Liver (tissue), 9 donors: ENCODE measurements around the gene CACNG4. TPM values are rescaled to one million over a fixed set of nuclear protein-coding genes. Genes with fewer than 3 reads are reported as not detected.

ENCODE experiments used
- DNase-seq: peaks from one replicate; pipeline ENCODE4 v3.0.0-alpha.2; 2017; ENCODE audit warnings: low spot score
- H3K27ac ChIP-seq, 2 donors: one replicate each; pipeline ENCODE4 v1.7.0; 2013; ENCODE audit warnings: inconsistent platforms in 2 of 2, low read length in 2 of 2, control low read depth in 1 of 2, low read depth in 1 of 2, mild to moderate bottlenecking in 1 of 2
- H3K27me3 ChIP-seq, 4 donors: one replicate each; pipeline versions ENCODE4 v1.6.1 to v1.7.0; 2013; ENCODE audit warnings: low read length in 3 of 4, inconsistent platforms in 1 of 4, mild to moderate bottlenecking in 1 of 4, moderate library complexity in 1 of 4; ENCODE audit not compliant: control insufficient read depth in 4 of 4, insufficient read depth in 4 of 4
- H3K36me3 ChIP-seq, 4 donors: one replicate each; pipeline versions ENCODE4 v1.6.1 to v1.7.0; 2013; ENCODE audit warnings: low read length in 3 of 4, mild to moderate bottlenecking in 3 of 4, low read depth in 1 of 4, moderate library complexity in 1 of 4; ENCODE audit not compliant: control insufficient read depth in 4 of 4, insufficient read depth in 3 of 4
- H3K4me1 ChIP-seq, 4 donors: one replicate each; pipeline versions ENCODE4 v1.6.1 to v1.7.0; 2013; ENCODE audit warnings: low read length in 3 of 4, mild to moderate bottlenecking in 3 of 4, moderate library complexity in 1 of 4; ENCODE audit not compliant: control insufficient read depth in 4 of 4, insufficient read depth in 4 of 4
- H3K4me3 ChIP-seq, 3 donors: one replicate each; pipeline versions ENCODE4 v1.6.1 to v1.7.0; 2013; ENCODE audit warnings: low read length in 3 of 3, control low read depth in 1 of 3, low read depth in 1 of 3, mild to moderate bottlenecking in 1 of 3
- H3K9ac ChIP-seq, 2 donors: one replicate each; pipeline ENCODE4 v1.7.0; 2013; ENCODE audit warnings: low read length in 2 of 2, mild to moderate bottlenecking in 2 of 2, moderate library complexity in 2 of 2, control low read depth in 1 of 2, low read depth in 1 of 2
- H3K9me3 ChIP-seq, 4 donors: one replicate each; pipeline versions ENCODE4 v1.6.1 to v1.7.0; 2013; ENCODE audit warnings: low read length in 3 of 4; ENCODE audit not compliant: control insufficient read depth in 4 of 4
- CTCF ChIP-seq: fragments of 150-350 bp; IDR thresholded peaks from 2 replicates; pipeline ENCODE4 v1.5.1; 2017; ENCODE audit warnings: improper control_type of control experiment, low read depth, low read length; ENCODE audit not compliant: missing input control
- EGR1 ChIP-seq, 2 donors: IDR thresholded peaks; 2 replicates each; pipeline ENCODE4 v1.6.1; 2016 to 2018; ENCODE audit warnings: antibody characterized with exemption in 2 of 2, low read depth in 2 of 2
- HNF4A ChIP-seq, 2 donors: conservative IDR thresholded peaks; 2 replicates each; pipeline ENCODE4 v1.6.1; 2016; ENCODE audit warnings: antibody characterized with exemption in 2 of 2, mild to moderate bottlenecking in 2 of 2
- NR2F2 ChIP-seq: IDR thresholded peaks from 2 replicates; pipeline ENCODE4 v1.6.1; 2016; ENCODE audit warnings: antibody characterized with exemption
- RAD21 ChIP-seq, 2 donors: IDR thresholded peaks; 2 replicates each; pipeline ENCODE4 v1.6.1; 2016; ENCODE audit warnings: antibody characterized with exemption in 2 of 2, mild to moderate bottlenecking in 2 of 2
- RXRA ChIP-seq, 2 donors: IDR thresholded peaks; 2 replicates each; pipeline ENCODE4 v1.6.1; 2017 to 2018; ENCODE audit warnings: antibody characterized with exemption in 2 of 2, mild to moderate bottlenecking in 1 of 2
- TAF1 ChIP-seq: conservative IDR thresholded peaks from 2 replicates; pipeline ENCODE4 v1.6.1; 2016; ENCODE audit warnings: antibody characterized with exemption, mild to moderate bottlenecking
- ZBTB33 ChIP-seq: IDR thresholded peaks from 2 replicates; pipeline ENCODE4 v1.6.1; 2016; ENCODE audit warnings: antibody characterized with exemption
- WGBS: extraction: QIAGEN DNeasy Blood & Tissue Kit; methylation state at CpG from one replicate; pipeline ENCODE4 v1.1.7; 2013; 5-methylcytosine and 5-hydroxymethylcytosine counted together
- polyA plus RNA-seq, 2 donors: library from polyadenylated mRNA; stranded (reverse) in 1 of 2; unstranded in 1 of 2; fragments of 200-250 nt in 1 of 2; fragments of >200 nt in 1 of 2; fragmentation: Nextera tagmentation in 1 of 2; extraction: Ambion mirVana in 1 of 2; gene quantifications; one replicate each; pipeline versions ENCODE4 v1.2.1 to v1.2.3, GENCODE V29; 2013 to 2015
- total RNA-seq, 2 donors: library from RNA; depleted of rRNA; stranded (reverse); fragments of >200 nt; gene quantifications; one replicate each; pipeline ENCODE4 v1.2.3, GENCODE V29; 2014
- TF ChIP-seq, protein P1 (sequence below): IDR thresholded peaks from 2 replicates; pipeline ENCODE4 v1.6.1; 2016; ENCODE audit warnings: antibody characterized with exemption
- TF ChIP-seq, protein P2 (sequence below): IDR thresholded peaks from 2 replicates; pipeline ENCODE4 v1.6.1; 2016; ENCODE audit warnings: antibody characterized with exemption
- donor health status: healthy.
- donor health status: healthy.
- donor health status: healthy.
- donor health status: healthy.
- donor health status: healthy.

Gene CACNG4
- total and polyA plus RNA-seq, 4 donors = 0.02 to 0.09 (median 0.08) TPM; not detected in 1

- Histone ChIP-seq H3K27me3 (no peaks in the 10 kb centered on the region), H3K4me1 (peaks cover 0 to 13% (median 7%) of the 10 kb centered on the region in 4 donors), H3K9me3 (no peaks in the 10 kb centered on the region), H3K4me3 (no peak overlapping the region), H3K27ac (no peak overlapping the region), H3K36me3 (no peaks in the 10 kb centered on the region), H3K9ac (no peak overlapping the region)
- TF ChIP-seq RAD21 (IDR thresholded peaks at IDR 0.05) (no peak), HNF4A (conservative IDR thresholded peaks at IDR 0.05) (no peak), EGR1 (IDR thresholded peaks at IDR 0.05; ENCODE audit: low read depth in 2 of 2) (no peak), TAF1 (no peak), CTCF (no peak)
- TF ChIP-seq, protein P1, sequence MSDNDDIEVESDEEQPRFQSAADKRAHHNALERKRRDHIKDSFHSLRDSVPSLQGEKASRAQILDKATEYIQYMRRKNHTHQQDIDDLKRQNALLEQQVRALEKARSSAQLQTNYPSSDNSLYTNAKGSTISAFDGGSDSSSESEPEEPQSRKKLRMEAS = no peak
- 67% methylated on average over 2 of the region's 2 CpGs for WGBS
- DNase-seq = no peak
Measured at GRCh38 chr17:66976379-66976663, 11.8 kb downstream of the CACNG4 start.

DNA sequence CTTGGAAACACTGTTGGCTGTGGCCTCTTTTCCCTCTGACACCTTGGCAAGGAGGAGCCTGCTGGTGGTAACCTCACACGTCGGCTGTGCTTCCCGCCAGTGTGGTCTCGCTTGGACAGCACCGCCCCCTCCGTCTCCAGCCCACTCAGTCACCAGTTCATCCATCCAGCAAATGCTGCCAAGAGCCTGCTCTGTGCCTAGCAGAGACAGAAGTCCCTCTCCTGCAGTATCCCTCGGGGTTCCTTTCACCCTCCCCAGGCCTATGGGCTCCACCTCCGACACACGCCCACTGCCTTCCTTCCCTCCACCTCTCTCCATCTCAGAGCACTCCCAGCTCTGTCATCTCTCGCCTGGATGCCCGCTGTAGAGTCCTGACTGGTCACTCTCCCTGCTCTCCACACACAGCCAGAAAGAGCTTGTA lies 12.3 kb downstream of the CACNG4 start:
- no peaks in the 10 kb centered on the region for H3K27me3 ChIP-seq
- TF ChIP-seq TAF1 (no peak), ZBTB33 (no peak), CTCF (no peak)
- TF ChIP-seq, protein P1 = no peak
- TF ChIP-seq, protein P2, sequence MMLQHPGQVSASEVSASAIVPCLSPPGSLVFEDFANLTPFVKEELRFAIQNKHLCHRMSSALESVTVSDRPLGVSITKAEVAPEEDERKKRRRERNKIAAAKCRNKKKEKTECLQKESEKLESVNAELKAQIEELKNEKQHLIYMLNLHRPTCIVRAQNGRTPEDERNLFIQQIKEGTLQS = no peak
- no peak overlapping the region for H3K4me3 ChIP-seq
- no peak overlapping the region for H3K27ac ChIP-seq
- no peaks in the 10 kb centered on the region for H3K9me3 ChIP-seq
- DNase-seq = no peak
- no peaks in the 10 kb centered on the region for H3K36me3 ChIP-seq
- peaks cover 0 to 13% (median 7%) of the 10 kb centered on the region in 4 donors for H3K4me1 ChIP-seq
- 55% methylated on average over 11 of the region's 11 CpGs for whole genome bisulfite sequencing
- no peak overlapping the region for H3K9ac ChIP-seq

- Histone ChIP-seq H3K4me1 (peaks cover 0 to 13% (median 7%) of the 10 kb centered on the region in 4 donors), H3K9me3 (no peaks in the 10 kb centered on the region), H3K27me3 (no peaks in the 10 kb centered on the region), H3K36me3 (no peaks in the 10 kb centered on the region), H3K9ac (no peak overlapping the region), H3K4me3 (no peak overlapping the region), H3K27ac (no peak overlapping the region)
- DNase-seq = no peak
- peak; percentile 21 for TF ChIP-seq NR2F2
- TF ChIP-seq RAD21 (IDR thresholded peaks at IDR 0.05) = no peak
- TF ChIP-seq, protein P1 = no peak
- peak; percentile 30 to 35 for TF ChIP-seq RXRA (IDR thresholded peaks at IDR 0.05)
- no peak for TF ChIP-seq EGR1 (IDR thresholded peaks at IDR 0.05; ENCODE audit: low read depth in 2 of 2)
- no peak for TF ChIP-seq HNF4A (conservative IDR thresholded peaks at IDR 0.05)
- WGBS = 64% methylated on average over 19 of the region's 19 CpGs
Measured at GRCh38 chr17:66978514-66979061, 14.1 kb downstream of the CACNG4 start.
